HEK293 (cell line): ENCODE measurements around the gene STAB2.

Source experiments
- CTCF ChIA-PET: fragments of 350-600 bp; formaldehyde crosslinking; extraction: SDS; loops from one replicate; lab custom pipeline; 2021; ENCODE audit warnings: antibody characterized with exemption; lab: Yijun Ruan, JAX
- POLR2A ChIA-PET: fragments of 300-600 bp; formaldehyde crosslinking; extraction: SDS; loops from one replicate; lab custom pipeline; 2020; ENCODE audit warnings: antibody characterized with exemption, inconsistent platforms; lab: Yijun Ruan, JAX
- H3K27ac ChIP-seq: fragments of 200-500 bp; sonication (Bioruptor generic); 2 replicates; pipeline ENCODE4 v1.5.1; 2014; ENCODE audit warnings: low read depth, low read length, control low read depth, inconsistent platforms; ENCODE audit errors: extremely low read depth
- H3K36me3 ChIP-seq, 2 experiments: fragments of 200-500 bp in 1 of 2; sonication (Bioruptor generic) in 1 of 2; 1 replicate in 1 of 2; 2 replicates in 1 of 2; pipeline ENCODE4 v1.5.1; 2014 to 2017; ENCODE audit warnings: inconsistent platforms in 2 of 2, low read length in 2 of 2; ENCODE audit not compliant: control insufficient read depth in 2 of 2, insufficient read depth in 1 of 2
- H3K4me1 ChIP-seq: fragments of 200-500 bp; sonication (Bioruptor generic); 2 replicates; pipeline ENCODE4 v1.5.1; 2014; ENCODE audit warnings: mild to moderate bottlenecking, low read length, inconsistent platforms; ENCODE audit not compliant: control insufficient read depth, insufficient read depth
- H3K4me3 ChIP-seq: 2 replicates; pipeline ENCODE4 v1.5.1; 2011; ENCODE audit warnings: low read depth, mild to moderate bottlenecking, control low read depth, low read length, moderate library complexity
- H3K9me3 ChIP-seq: fragments of 200-500 bp; sonication (Bioruptor generic); 2 replicates; pipeline ENCODE4 v1.5.1; 2014; ENCODE audit warnings: low read depth, low read length, inconsistent platforms; ENCODE audit not compliant: control insufficient read depth, insufficient read depth
- KLF8 ChIP-seq: fragments of 450-650 bp; formaldehyde crosslinking; IDR thresholded peaks from 2 replicates; pipeline ENCODE4 v1.5.1; 2016; ENCODE audit warnings: missing biosample characterization, missing genetic modification characterization
- PATZ1 ChIP-seq: fragments of 450-650 bp; formaldehyde crosslinking; IDR thresholded peaks from 2 replicates; pipeline ENCODE4 v1.5.1; 2016; ENCODE audit warnings: missing biosample characterization, missing genetic modification characterization
- ZBTB11 ChIP-seq: fragments of 450-650 bp; formaldehyde crosslinking; conservative IDR thresholded peaks from 2 replicates; pipeline ENCODE4 v1.5.1; 2016; ENCODE audit warnings: low read depth, missing biosample characterization, missing genetic modification characterization
- ZFP41 ChIP-seq: fragments of 450-650 bp; formaldehyde crosslinking; IDR thresholded peaks from 2 replicates; pipeline ENCODE4 v1.5.1; 2016; ENCODE audit warnings: missing biosample characterization, missing genetic modification characterization, borderline replicate concordance
- ZNF148 ChIP-seq: fragments of 450-650 bp; formaldehyde crosslinking; IDR thresholded peaks from 2 replicates; pipeline ENCODE4 v1.5.0; 2017; ENCODE audit warnings: missing biosample characterization, missing genetic modification characterization, borderline replicate concordance
- ZNF16 ChIP-seq: fragments of 450-650 bp; formaldehyde crosslinking; IDR thresholded peaks from 2 replicates; pipeline ENCODE4 v1.5.1; 2016; ENCODE audit warnings: low read depth, missing biosample characterization, missing genetic modification characterization
- ZNF221 ChIP-seq: fragments of 450-650 bp; formaldehyde crosslinking; IDR thresholded peaks from 2 replicates; pipeline ENCODE4 v1.5.1; 2017; ENCODE audit warnings: missing biosample characterization, missing genetic modification characterization, borderline replicate concordance
- ZNF488 ChIP-seq: fragments of 450-650 bp; formaldehyde crosslinking; IDR thresholded peaks from 2 replicates; pipeline ENCODE4 v1.5.1; 2016; ENCODE audit warnings: missing biosample characterization, missing genetic modification characterization
- ZNF529 ChIP-seq: fragments of 450-650 bp; formaldehyde crosslinking; IDR thresholded peaks from 2 replicates; pipeline ENCODE4 v1.5.1; 2017; ENCODE audit warnings: missing genetic modification characterization, missing biosample characterization; ENCODE audit not compliant: insufficient replicate concordance
- ZNF555 ChIP-seq: fragments of 450-650 bp; formaldehyde crosslinking; conservative IDR thresholded peaks from 2 replicates; pipeline ENCODE4 v1.5.1; 2017; ENCODE audit warnings: missing biosample characterization, mild to moderate bottlenecking, missing genetic modification characterization, inconsistent platforms
- ZNF600 ChIP-seq: fragments of 450-650 bp; formaldehyde crosslinking; IDR thresholded peaks from 2 replicates; pipeline ENCODE4 v1.5.1; 2016; ENCODE audit warnings: missing biosample characterization, missing genetic modification characterization
- ZNF747 ChIP-seq: fragments of 450-650 bp; formaldehyde crosslinking; IDR thresholded peaks from 2 replicates; pipeline ENCODE4 v1.5.1; 2016; ENCODE audit warnings: missing biosample characterization, missing genetic modification characterization
- ZSCAN5A ChIP-seq: fragments of 450-650 bp; formaldehyde crosslinking; IDR thresholded peaks from 2 replicates; pipeline ENCODE4 v1.5.1; 2016; ENCODE audit warnings: missing biosample characterization, missing genetic modification characterization
- TF ChIP-seq, protein P1 (sequence below): fragments of 450-650 bp; formaldehyde crosslinking; IDR thresholded peaks from 2 replicates; pipeline ENCODE4 v1.5.1; 2016; ENCODE audit warnings: missing biosample characterization, missing genetic modification characterization

STAB2 gene

GRCh38 chr12:103811791-103812190, 224.7 kb downstream of the STAB2 start (continued):
- no peak for TF ChIP-seq ZNF488 (tag by site-specific recombination)
- no peak for TF ChIP-seq ZFP41 (tag by site-specific recombination)
- no peak for TF ChIP-seq KLF8 (tag by site-specific recombination)
- TF ChIP-seq, protein P1, sequence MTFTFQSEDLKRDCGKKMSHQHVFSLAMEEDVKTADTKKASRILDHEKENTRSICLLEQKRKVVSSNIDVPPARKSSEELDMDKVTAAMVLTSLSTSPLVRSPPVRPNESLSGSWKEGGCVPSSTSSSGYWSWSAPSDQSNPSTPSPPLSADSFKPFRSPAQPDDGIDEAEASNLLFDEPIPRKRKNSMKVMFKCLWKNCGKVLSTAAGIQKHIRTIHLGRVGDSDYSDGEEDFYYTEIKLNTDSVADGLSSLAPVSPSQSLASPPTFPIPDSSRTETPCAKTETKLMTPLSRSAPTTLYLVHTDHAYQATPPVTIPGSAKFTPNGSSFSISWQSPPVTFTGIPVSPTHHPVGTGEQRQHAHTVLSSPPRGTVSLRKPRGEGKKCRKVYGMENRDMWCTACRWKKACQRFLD = no peak
- TF ChIP-seq ZNF600 (tag by site-specific recombination) = no peak
- no peak for TF ChIP-seq ZBTB11 (tag by site-specific recombination)
- no peak for TF ChIP-seq ZSCAN5A (tag by site-specific recombination)
- no peak for TF ChIP-seq ZNF221 (tag by site-specific recombination)
- no peak for TF ChIP-seq ZNF529
- TF ChIP-seq ZNF747 (tag by site-specific recombination) = no peak
- TF ChIP-seq ZNF148 (tag by site-specific recombination) = no peak
- no peak for TF ChIP-seq ZNF16 (tag by site-specific recombination)

DNA sequence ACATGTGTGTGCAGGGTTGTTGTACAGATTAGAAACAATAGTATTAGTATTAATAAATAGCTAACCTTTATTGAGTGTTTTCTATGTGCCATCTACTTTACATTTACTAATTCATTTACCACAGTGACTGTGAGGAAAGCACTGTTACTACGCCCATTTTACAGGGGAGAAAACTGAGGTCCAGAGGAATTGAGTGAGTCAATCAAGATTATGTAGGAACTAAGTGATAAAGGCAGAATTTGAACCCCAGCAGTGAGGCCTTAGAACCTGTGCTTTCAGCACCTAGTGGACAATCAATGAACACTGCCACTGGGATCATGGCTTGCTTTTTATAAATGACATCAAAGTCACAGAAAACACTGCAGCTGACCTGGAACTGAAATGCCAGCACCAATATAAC, 225.7 kb downstream of the STAB2 start:
- Histone ChIP-seq H3K9me3 (no peaks in the 10 kb centered on the region), H3K4me3 (no peak overlapping the region), H3K36me3 (peaks cover 5 to 42% of the 10 kb centered on the region in 2 experiments; a peak in 1 of 3 replicates), H3K27ac (no peak overlapping the region), H3K4me1 (no peaks in the 10 kb centered on the region)
- ChIA-PET POLR2A (no interaction called here), CTCF (no interaction called here)
- no peak for TF ChIP-seq ZNF555 (tag by site-specific recombination)
- no peak for TF ChIP-seq PATZ1 (tag by site-specific recombination)
